ENCODE data around the gene DENND4B.

The DENND4B gene

DNA sequence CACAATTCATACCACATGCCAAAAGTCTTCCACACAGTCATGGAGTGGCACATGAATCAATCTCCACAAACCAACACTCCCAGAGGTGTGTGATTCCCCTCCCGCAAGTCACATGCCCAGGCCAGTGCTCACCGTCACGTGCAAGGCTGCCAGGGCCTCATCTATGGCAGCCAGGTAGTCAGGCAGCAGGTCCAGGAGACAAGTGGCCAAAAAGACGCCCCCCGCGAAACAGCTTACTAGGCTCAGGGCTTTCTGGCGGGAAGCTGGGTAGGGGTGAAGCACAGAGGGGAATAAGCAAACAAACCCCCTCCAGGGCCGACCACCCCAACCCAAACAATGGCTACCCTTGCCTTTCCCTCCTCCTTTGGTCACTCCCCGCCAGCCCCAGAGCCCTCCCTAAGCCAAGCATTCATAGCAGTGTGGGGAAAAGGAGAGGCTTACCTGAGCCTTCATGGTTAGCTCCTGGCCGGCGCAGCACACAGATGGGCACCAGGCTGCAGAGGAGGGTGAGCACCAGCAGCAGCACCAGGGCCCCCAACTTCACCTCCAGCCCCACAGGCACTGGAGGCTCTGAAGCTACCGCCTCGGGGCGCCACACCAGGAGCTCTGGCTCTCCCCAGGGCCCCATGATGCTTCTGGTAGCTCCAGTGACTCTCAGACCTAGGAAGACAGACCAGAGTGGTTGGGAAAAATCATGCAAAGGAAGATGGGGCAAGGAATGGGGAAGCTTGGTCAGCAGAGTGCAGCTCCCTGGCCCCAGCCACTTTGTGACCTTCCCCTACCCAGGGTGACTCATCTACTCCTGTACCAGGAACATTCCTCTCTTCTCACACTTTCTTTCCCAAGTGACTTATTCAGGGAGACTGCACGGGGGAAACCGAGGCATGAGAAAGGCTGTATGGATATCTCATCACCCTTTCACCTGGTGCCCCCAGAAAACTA, 15.8 kb upstream of the DENND4B start:
- in situ Hi-C loops (cut with MboI; ENCODE audit: low sequenced_read_pairs, unreplicated experiment): no loop called here
- TF ChIP-seq, protein P1, sequence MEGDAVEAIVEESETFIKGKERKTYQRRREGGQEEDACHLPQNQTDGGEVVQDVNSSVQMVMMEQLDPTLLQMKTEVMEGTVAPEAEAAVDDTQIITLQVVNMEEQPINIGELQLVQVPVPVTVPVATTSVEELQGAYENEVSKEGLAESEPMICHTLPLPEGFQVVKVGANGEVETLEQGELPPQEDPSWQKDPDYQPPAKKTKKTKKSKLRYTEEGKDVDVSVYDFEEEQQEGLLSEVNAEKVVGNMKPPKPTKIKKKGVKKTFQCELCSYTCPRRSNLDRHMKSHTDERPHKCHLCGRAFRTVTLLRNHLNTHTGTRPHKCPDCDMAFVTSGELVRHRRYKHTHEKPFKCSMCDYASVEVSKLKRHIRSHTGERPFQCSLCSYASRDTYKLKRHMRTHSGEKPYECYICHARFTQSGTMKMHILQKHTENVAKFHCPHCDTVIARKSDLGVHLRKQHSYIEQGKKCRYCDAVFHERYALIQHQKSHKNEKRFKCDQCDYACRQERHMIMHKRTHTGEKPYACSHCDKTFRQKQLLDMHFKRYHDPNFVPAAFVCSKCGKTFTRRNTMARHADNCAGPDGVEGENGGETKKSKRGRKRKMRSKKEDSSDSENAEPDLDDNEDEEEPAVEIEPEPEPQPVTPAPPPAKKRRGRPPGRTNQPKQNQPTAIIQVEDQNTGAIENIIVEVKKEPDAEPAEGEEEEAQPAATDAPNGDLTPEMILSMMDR (IDR thresholded peaks at IDR 0.05; ENCODE audit: borderline replicate concordance, control extremely low read depth, extremely low read depth, insufficient read depth, missing control alignments): peak; percentile 24
- no peak for DNase-seq (ENCODE audit: low spot score)

GRCh38 chr1:153961421-153961820, 14.9 kb upstream of the DENND4B start:
- in situ Hi-C loops (cut with MboI; ENCODE audit: low sequenced_read_pairs, unreplicated experiment): no loop called here
- TF ChIP-seq, protein P1 (IDR thresholded peaks at IDR 0.05; ENCODE audit: borderline replicate concordance, control extremely low read depth, extremely low read depth, insufficient read depth, missing control alignments): no peak

GRCh38 chr1:153960206-153960605, 13.7 kb upstream of the DENND4B start:
- DNase-seq (ENCODE audit: low spot score): no peak
- in situ Hi-C loops (cut with MboI; ENCODE audit: low sequenced_read_pairs, unreplicated experiment): no loop called here
- TF ChIP-seq, protein P1 (IDR thresholded peaks at IDR 0.05; ENCODE audit: borderline replicate concordance, control extremely low read depth, extremely low read depth, insufficient read depth, missing control alignments): no peak

More at GRCh38 chr1:153961421-153961820, 14.9 kb upstream of the DENND4B start:
- DNase-seq (ENCODE audit: low spot score): no peak

DNA sequence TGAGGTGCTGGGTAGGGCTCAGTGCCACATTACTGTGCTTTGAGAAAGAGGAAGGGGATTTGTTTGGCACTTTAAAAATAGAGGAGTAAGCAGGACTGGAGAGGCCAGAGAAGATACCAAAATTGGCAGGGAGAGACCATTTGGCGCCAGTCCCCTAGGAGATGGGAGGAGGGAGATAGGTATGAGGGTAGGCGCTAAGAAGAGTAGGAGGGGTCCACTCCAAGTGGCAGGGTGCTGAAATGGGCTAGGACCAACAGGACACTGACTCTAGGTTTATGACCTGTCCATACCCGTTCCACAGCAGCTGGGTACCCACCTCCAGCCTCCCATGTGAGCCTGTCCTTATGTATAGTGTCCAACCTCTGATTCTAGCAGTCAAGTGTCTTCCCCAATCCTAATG, 12.9 kb upstream of the DENND4B start:
- no peak for DNase-seq (ENCODE audit: low spot score)
- TF ChIP-seq, protein P1 (IDR thresholded peaks at IDR 0.05; ENCODE audit: borderline replicate concordance, control extremely low read depth, extremely low read depth, insufficient read depth, missing control alignments): no peak
- in situ Hi-C loops (cut with MboI; ENCODE audit: low sequenced_read_pairs, unreplicated experiment): no loop called here

DNA sequence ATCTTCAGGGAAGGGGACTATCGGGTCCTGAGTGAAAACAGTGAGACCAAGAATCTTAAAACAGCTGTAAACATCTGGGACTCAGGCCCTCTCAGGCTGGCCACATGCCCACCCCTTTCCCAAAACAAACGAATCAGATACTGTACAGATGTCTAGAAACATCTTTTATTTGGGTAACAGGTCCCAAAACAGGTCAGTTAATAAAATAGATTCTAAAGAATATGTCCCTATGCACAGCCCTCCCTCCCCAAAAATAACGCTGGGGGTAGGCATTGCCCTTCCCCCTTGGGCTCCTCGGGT, 12.4 kb upstream of the DENND4B start:
- no peak for DNase-seq (ENCODE audit: low spot score)
- TF ChIP-seq, protein P1 (IDR thresholded peaks at IDR 0.05; ENCODE audit: borderline replicate concordance, control extremely low read depth, extremely low read depth, insufficient read depth, missing control alignments): no peak
- in situ Hi-C loops (cut with MboI; ENCODE audit: low sequenced_read_pairs, unreplicated experiment): no loop called here

DNA sequence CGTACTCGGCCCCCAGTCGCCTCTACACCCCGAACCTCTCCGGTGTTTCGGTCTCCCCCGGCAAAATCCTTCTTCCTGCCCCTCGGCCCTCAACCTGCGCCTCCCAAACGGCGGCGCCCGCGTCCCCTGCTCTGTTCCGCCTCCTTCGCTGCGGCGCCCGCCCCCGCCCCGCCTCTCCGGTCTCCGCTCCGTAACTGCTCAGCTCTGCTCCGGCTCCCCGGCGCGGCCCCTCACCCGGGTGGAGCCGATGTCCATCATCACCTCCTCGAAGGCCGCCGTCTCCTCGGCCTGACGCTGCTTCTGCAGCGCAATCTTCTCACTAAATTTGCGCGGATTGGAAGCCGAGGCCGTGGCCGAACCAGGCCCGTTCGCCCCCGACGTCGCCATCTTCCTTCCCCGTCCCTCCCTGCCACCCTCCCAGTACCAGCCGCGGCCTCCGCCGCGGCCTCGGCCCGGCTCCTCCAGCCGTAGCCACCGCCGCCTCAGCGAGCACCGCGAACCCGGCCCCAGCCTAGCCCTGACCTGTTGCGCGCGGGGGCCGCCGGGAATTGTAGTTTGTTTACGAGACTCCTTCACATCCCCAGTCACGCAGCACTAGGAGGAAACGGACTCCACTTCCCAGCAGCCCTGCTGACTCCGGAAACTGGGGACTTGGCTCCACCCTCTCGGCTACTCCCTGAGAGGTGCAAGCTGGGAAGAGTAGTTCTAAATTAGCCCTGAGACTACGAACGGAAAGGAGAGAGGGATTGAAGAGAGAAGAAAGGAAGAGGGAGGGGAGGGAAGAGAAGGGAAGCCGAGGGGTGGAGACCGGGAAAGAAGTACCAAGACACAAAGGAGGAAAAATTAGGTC, 11.8 kb upstream of the DENND4B start, which contains the start of gene CRTC2:
TSS of gene CRTC2 (minus strand) at position 502 of the 850 bp plus-strand sequence. CDS start at position 387, 115 bp downstream.
- TF ChIP-seq, protein P1 (IDR thresholded peaks at IDR 0.05; ENCODE audit: borderline replicate concordance, control extremely low read depth, extremely low read depth, insufficient read depth, missing control alignments): peak; percentile 11
- in situ Hi-C loops (cut with MboI; ENCODE audit: low sequenced_read_pairs, unreplicated experiment): no loop called here
- peak; percentile 98 for DNase-seq (ENCODE audit: low spot score)

Measured in GM13976 (cell line).